H1 (cell line): ENCODE data around the gene CSF2RB. TPM values are rescaled to one million over a fixed set of nuclear protein-coding genes. Genes with fewer than 3 reads are reported as not detected.

Source experiments
- CTCF ChIA-PET: fragments of 300-600 bp; sonication (Branson Sonifier 250); formaldehyde crosslinking; loops from one replicate; lab custom pipeline; 2021; ENCODE audit not compliant: partially characterized antibody; lab: Charles Lee
- POLR2A ChIA-PET: fragments of 300-600 bp; sonication (Branson Sonifier 250); formaldehyde crosslinking; loops from one replicate; lab custom pipeline; 2021; ENCODE audit warnings: inconsistent platforms; ENCODE audit not compliant: partially characterized antibody; lab: Charles Lee
- DNase-seq, 2 experiments: peaks; one replicate each; pipeline versions ENCODE4 v3.0.0 to v3.0.0-alpha.2; 2010 to 2022; ENCODE audit warnings: low spot score in 2 of 2, low read depth in 1 of 2, mixed read lengths in 1 of 2
- FAIRE-seq: peaks from 2 replicates; lab custom pipeline; 2011; peaks lifted over from hg19 to GRCh38; lab: Jason Lieb, UNC
- H2AFZ ChIP-seq: 2 replicates; pipeline ENCODE4 v1.8.1; 2012; ENCODE audit warnings: low read length, inconsistent platforms
- H2AK5ac ChIP-seq: 2 replicates; pipeline ENCODE4 v1.6.1; 2013; ENCODE audit warnings: low read depth, low read length
- H2BK120ac ChIP-seq: replicated peaks from 2 replicates; pipeline ENCODE3; 2013; ENCODE audit warnings: low read depth, low read length, inconsistent platforms
- H2BK12ac ChIP-seq: 2 replicates; pipeline ENCODE4 v1.6.1; 2013; ENCODE audit warnings: low read depth, low read length
- H2BK15ac ChIP-seq: 2 replicates; pipeline ENCODE4 v1.6.1; 2013; ENCODE audit warnings: low read length
- H2BK20ac ChIP-seq: 2 replicates; pipeline ENCODE4 v1.6.1; 2013; ENCODE audit warnings: low read length
- H2BK5ac ChIP-seq: 2 replicates; pipeline ENCODE4 v1.6.1; 2013; ENCODE audit warnings: low read depth, low read length
- H3K14ac ChIP-seq: 2 replicates; pipeline ENCODE4 v1.6.1; 2013; ENCODE audit warnings: inconsistent platforms; ENCODE audit not compliant: insufficient read length
- H3K18ac ChIP-seq: 2 replicates; pipeline ENCODE4 v1.6.1; 2013; ENCODE audit warnings: low read length; ENCODE audit errors: extremely low read depth
- H3K23ac ChIP-seq: 2 replicates; pipeline ENCODE4 v1.6.1; 2013; ENCODE audit warnings: inconsistent platforms; ENCODE audit not compliant: insufficient read length
- H3K23me2 ChIP-seq: 2 replicates; pipeline ENCODE4 v1.6.1; 2013; ENCODE audit warnings: low read depth, low read length
- H3K27ac ChIP-seq: 2 replicates; pipeline ENCODE4 v1.6.1; 2011; ENCODE audit warnings: low read depth, low read length, inconsistent platforms
- H3K27me3 ChIP-seq, 4 experiments: replicated peaks in 1 of 4; 1 replicate in 1 of 4; 2 replicates in 3 of 4; pipeline versions ENCODE4 v1.6.1 to v1.8.1; 2011 to 2013; ENCODE audit warnings: low read length in 3 of 4, mild to moderate bottlenecking in 3 of 4, inconsistent platforms in 2 of 4, mixed read lengths in 2 of 4, moderate library complexity in 1 of 4; ENCODE audit not compliant: control insufficient read depth in 3 of 4, insufficient read depth in 3 of 4; ENCODE audit errors: extremely low read depth in 1 of 4
- H3K36me3 ChIP-seq, 4 experiments: 2 replicates each; pipeline versions ENCODE4 v1.6.1 to v1.8.1; 2011 to 2013; ENCODE audit warnings: mild to moderate bottlenecking in 4 of 4, low read length in 3 of 4, moderate library complexity in 2 of 4, control low read depth in 1 of 4, inconsistent platforms in 1 of 4; ENCODE audit not compliant: insufficient read depth in 4 of 4, control insufficient read depth in 2 of 4
- H3K4ac ChIP-seq: replicated peaks from 2 replicates; pipeline ENCODE3; 2013; ENCODE audit warnings: low read length, low read depth, mixed read lengths, inconsistent platforms; ENCODE audit not compliant: insufficient read length
- H3K4me1 ChIP-seq, 4 experiments: replicated peaks in 1 of 4; 1 replicate in 1 of 4; 2 replicates in 3 of 4; pipeline versions ENCODE4 v1.6.1 to v1.8.1; 2011 to 2013; ENCODE audit warnings: low read length in 3 of 4, inconsistent platforms in 2 of 4, mixed read lengths in 1 of 4; ENCODE audit not compliant: insufficient read depth in 4 of 4, control insufficient read depth in 3 of 4
- H3K4me2 ChIP-seq, 2 experiments: 2 replicates each; pipeline versions ENCODE4 v1.6.1 to v1.8.1; 2011 to 2013; ENCODE audit warnings: low read depth in 2 of 2, low read length in 2 of 2, control low read depth in 1 of 2, inconsistent platforms in 1 of 2, mild to moderate bottlenecking in 1 of 2; ENCODE audit not compliant: insufficient read depth in 1 of 2
- H3K4me3 ChIP-seq, 4 experiments: fragments of 200-600, 300-600 bp in 1 of 4; sonication (generic), shearing (Covaris generic), sonication (Bioruptor Twin) in 1 of 4; 2 replicates each; pipeline versions ENCODE4 v1.5.1 to v1.8.1; 2011 to 2016; ENCODE audit warnings: low read length in 4 of 4, low read depth in 3 of 4, control low read depth in 2 of 4, inconsistent platforms in 2 of 4, mild to moderate bottlenecking in 2 of 4, mixed read lengths in 1 of 4, moderate library complexity in 1 of 4; ENCODE audit not compliant: insufficient read depth in 2 of 4; ENCODE audit errors: extremely low read depth in 1 of 4
- H3K56ac ChIP-seq: replicated peaks from 2 replicates; pipeline ENCODE3; 2013; ENCODE audit warnings: low read depth, mild to moderate bottlenecking, mixed read lengths, low read length, inconsistent platforms; ENCODE audit not compliant: insufficient read length
- H3K79me1 ChIP-seq: 2 replicates; pipeline ENCODE4 v1.6.1; 2013; ENCODE audit warnings: low read depth, low read length, control low read depth
- H3K79me2 ChIP-seq, 2 experiments: 2 replicates each; pipeline versions ENCODE4 v1.6.1 to v1.8.1; 2012 to 2013; ENCODE audit warnings: low read length in 2 of 2, mild to moderate bottlenecking in 2 of 2, inconsistent platforms in 1 of 2; ENCODE audit not compliant: insufficient read depth in 2 of 2, control insufficient read depth in 1 of 2
- H3K9ac ChIP-seq, 4 experiments: replicated peaks in 1 of 4; 1 replicate in 1 of 4; 2 replicates in 3 of 4; pipeline versions ENCODE4 v1.6.1 to v1.8.1; 2011 to 2013; ENCODE audit warnings: low read depth in 3 of 4, low read length in 3 of 4, control low read depth in 2 of 4, mild to moderate bottlenecking in 2 of 4, moderate library complexity in 2 of 4, inconsistent platforms in 1 of 4; ENCODE audit errors: extremely low read depth in 1 of 4
- H3K9me3 ChIP-seq, 2 experiments: 2 replicates each; pipeline versions ENCODE4 v1.6.1 to v1.8.1; 2012 to 2013; ENCODE audit warnings: mild to moderate bottlenecking in 2 of 2, moderate library complexity in 2 of 2, control low read depth in 1 of 2, inconsistent platforms in 1 of 2, low read depth in 1 of 2, low read length in 1 of 2, mixed read lengths in 1 of 2; ENCODE audit not compliant: insufficient read depth in 2 of 2
- H4K20me1 ChIP-seq, 2 experiments: replicated peaks in 1 of 2; 2 replicates each; pipeline versions ENCODE3 to v1.8.1; 2011 to 2013; ENCODE audit warnings: inconsistent platforms in 2 of 2, low read length in 2 of 2, mild to moderate bottlenecking in 1 of 2; ENCODE audit not compliant: insufficient read depth in 2 of 2, control insufficient read depth in 1 of 2
- H4K5ac ChIP-seq: 2 replicates; pipeline ENCODE4 v1.6.1; 2013; ENCODE audit warnings: low read length, low read depth, mixed read lengths, inconsistent platforms; ENCODE audit not compliant: insufficient read length
- H4K8ac ChIP-seq: 2 replicates; pipeline ENCODE4 v1.8.0; 2013; ENCODE audit warnings: mild to moderate bottlenecking, moderate library complexity, low read length, inconsistent platforms; ENCODE audit not compliant: insufficient read depth; ENCODE audit errors: extremely low read depth
- H4K91ac ChIP-seq: replicated peaks from 2 replicates; pipeline ENCODE3; 2013; ENCODE audit warnings: low read length, mixed read lengths, inconsistent platforms; ENCODE audit not compliant: insufficient read length
- BACH1 ChIP-seq: IDR thresholded peaks from 2 replicates; pipeline ENCODE4 v1.6.1; 2012; ENCODE audit warnings: low read length, improper control_type of control experiment
- JUND ChIP-seq: IDR thresholded peaks from 2 replicates; pipeline ENCODE4 v1.6.1; 2011; ENCODE audit warnings: mild to moderate bottlenecking, improper control_type of control experiment, low read length
- SIN3A ChIP-seq, 2 experiments: IDR thresholded peaks in 1 of 2; conservative IDR thresholded peaks in 1 of 2; 2 replicates each; pipeline ENCODE4 v1.6.1; 2011 to 2012; ENCODE audit warnings: low read length in 2 of 2, improper control_type of control experiment in 1 of 2, low read depth in 1 of 2, mild to moderate bottlenecking in 1 of 2
- SIRT6 ChIP-seq: IDR thresholded peaks from one replicate; pipeline ENCODE4 v1.7.1; 2012; ENCODE audit warnings: low read length, inconsistent platforms
- SUZ12 ChIP-seq: fragments of 200-600 bp; sonication (generic); IDR thresholded peaks from 2 replicates; pipeline ENCODE4 v1.6.1; 2012; ENCODE audit warnings: mild to moderate bottlenecking, inconsistent platforms, low read length, moderate library complexity, mixed read lengths
- TAF1 ChIP-seq: IDR thresholded peaks from 2 replicates; pipeline ENCODE4 v1.6.1; 2011; ENCODE audit warnings: mild to moderate bottlenecking, low read depth, low read length
- TAF7 ChIP-seq: optimal IDR thresholded peaks from 2 replicates; pipeline ENCODE3; 2011; ENCODE audit warnings: low read depth, mild to moderate bottlenecking, inconsistent platforms, low read length, moderate library complexity, borderline replicate concordance
- TBP ChIP-seq: IDR thresholded peaks from 2 replicates; pipeline ENCODE4 v1.6.1; 2011; ENCODE audit warnings: low read depth, low read length, improper control_type of control experiment
- TEAD4 ChIP-seq: IDR thresholded peaks from 2 replicates; pipeline ENCODE4 v1.6.1; 2012; ENCODE audit warnings: low read depth, low read length, inconsistent platforms, mixed read lengths
- WGBS, 2 experiments: shearing (Covaris generic) in 1 of 2; methylation state at CpG; one replicate each; pipeline versions ENCODE4 v1.1.6 to v1.1.7; 2013 to 2015; ENCODE audit warnings: low lambda C conversion rate in 2 of 2, mixed read lengths in 2 of 2, inconsistent platforms in 1 of 2, low coverage in 1 of 2, missing lambda C conversion rate in 1 of 2; ENCODE audit not compliant: insufficient replicate concordance in 2 of 2, insufficient coverage in 1 of 2, insufficient read length in 1 of 2; ENCODE audit errors: extremely low coverage in 1 of 2, missing lambda C conversion rate in 1 of 2; 5-methylcytosine and 5-hydroxymethylcytosine counted together
- polyA plus RNA-seq, 7 experiments: library from polyadenylated mRNA; depleted of rRNA in 3 of 7; stranded (reverse) in 5 of 7; unstranded in 2 of 7; fragments of >200 nt in 5 of 7; fragments of 200-250 nt in 2 of 7; gene quantifications; 1 replicate in 5 of 7; 2 replicates in 1 of 7; 4 replicates in 1 of 7; pipeline versions ENCODE4 v1.2.1 to v1.2.3, GENCODE V29; 2011 to 2013; ENCODE audit warnings: missing spikeins in 2 of 7, mixed read lengths in 2 of 7
- total RNA-seq: library from RNA; stranded (reverse); fragmentation: NEBNext Ultra II Directional; extraction: Animal tissue kit (Norgen Biotek cat#: 25700); gene quantifications from 2 replicates; pipeline ENCODE4 v1.2.1, GENCODE V29; 2021
- TF ChIP-seq, protein P1 (sequence below): IDR thresholded peaks from 2 replicates; pipeline ENCODE4 v1.6.1; 2012; ENCODE audit warnings: low read length, inconsistent platforms

Gene CSF2RB
- total and polyA plus RNA-seq, 2 of the 8 experiments (the other 6 are each of a cell fraction or from before 2014, with no cell fraction given), result not detected

DNA sequence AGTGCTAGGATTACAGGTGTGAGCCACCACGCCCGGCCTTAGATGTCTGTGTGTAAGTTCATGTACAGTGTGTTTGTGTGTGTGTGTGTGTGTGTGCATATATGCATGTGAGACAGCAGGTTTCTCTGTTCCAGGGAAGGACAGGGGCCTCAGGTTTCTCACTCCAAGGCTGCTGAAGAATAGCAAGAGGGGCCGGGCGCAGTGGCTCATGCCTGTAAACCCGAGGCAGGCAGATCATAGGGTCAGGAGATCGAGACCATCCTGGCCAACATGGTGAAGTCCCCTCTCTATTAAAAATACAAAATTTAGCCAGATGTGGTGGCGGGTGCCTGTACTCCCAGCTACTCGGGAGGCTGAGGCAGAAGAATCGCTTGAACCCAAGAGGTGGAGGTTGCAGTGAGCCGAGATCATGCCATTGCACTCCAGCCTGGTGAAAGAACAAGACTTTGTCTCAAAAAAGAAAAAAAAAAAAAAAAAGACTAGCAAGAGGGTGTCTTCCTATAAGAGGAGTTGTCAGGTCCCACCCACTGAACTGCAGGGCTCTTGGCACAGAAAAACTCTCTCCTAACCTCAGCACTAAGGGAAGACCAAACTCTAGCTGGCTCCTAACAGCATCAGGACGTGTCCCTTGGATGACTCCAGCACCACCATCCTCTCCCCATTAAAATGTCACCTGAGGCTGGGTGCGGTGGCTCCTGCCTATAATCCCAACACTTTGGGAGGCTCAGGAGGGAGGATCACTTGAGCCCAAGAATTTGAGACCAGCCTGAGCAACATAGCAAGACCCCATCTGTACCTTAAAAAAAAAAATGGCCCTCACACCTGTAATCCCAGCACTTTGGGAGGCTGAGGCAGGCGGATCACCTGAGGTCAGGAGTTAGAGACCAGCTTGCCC is 65.8 kb downstream of the CSF2RB start:
- Histone ChIP-seq H3K4me2 (no peak overlapping the region), H3K4me1 (no peaks in the 10 kb centered on the region; a peak in 1 of 7 replicates), H4K5ac (no peak overlapping the region), H2BK15ac (no peak overlapping the region), H4K8ac (no peak overlapping the region), H3K18ac (no peak overlapping the region), H4K91ac (no peak overlapping the region), H3K14ac (no peak overlapping the region), H3K79me2 (no peaks in the 10 kb centered on the region), H3K23ac (no peak overlapping the region), H3K4me3 (no peak overlapping the region), H3K36me3 (no peaks in the 10 kb centered on the region), H3K27me3 (no peaks in the 10 kb centered on the region; a peak in 2 of 7 replicates), H3K4ac (no peak overlapping the region), H3K23me2 (no peaks in the 10 kb centered on the region), H4K20me1 (no peaks in the 10 kb centered on the region), H2AFZ (no peak overlapping the region), H2AK5ac (no peak overlapping the region), H2BK120ac (no peak overlapping the region), H3K9me3 (no peaks in the 10 kb centered on the region), H2BK12ac (no peak overlapping the region), H3K79me1 (no peaks in the 10 kb centered on the region), H3K9ac (no peak overlapping the region), H3K56ac (no peak overlapping the region), H2BK20ac (no peak overlapping the region), H3K27ac (no peak overlapping the region), H2BK5ac (no peak overlapping the region)
- ChIA-PET CTCF (interaction anchor here (0.6 to 11.4 kb wide), 16 partner anchors 9 to 443 kb away, joined by 3 to 96 read pairs (median 4); partner anchors contain the start of gene NCF4), POLR2A (interaction anchor here (0.6 kb wide), 1 partner anchor 796 kb away, joined by 3 read pairs; no protein-coding TSS in a partner anchor)
- DNase-seq (no peak), FAIRE-seq (no peak)
- 91% methylated on average over 12 of the region's 13 CpGs; no CpG with 5 or more reads in 1 of the 2 experiments for WGBS, 2 experiments
- TF ChIP-seq SUZ12, result no peak
- no peak for TF ChIP-seq TAF7
- TF ChIP-seq TAF1, result no peak
- TF ChIP-seq BACH1, result no peak
- TF ChIP-seq, protein P1, sequence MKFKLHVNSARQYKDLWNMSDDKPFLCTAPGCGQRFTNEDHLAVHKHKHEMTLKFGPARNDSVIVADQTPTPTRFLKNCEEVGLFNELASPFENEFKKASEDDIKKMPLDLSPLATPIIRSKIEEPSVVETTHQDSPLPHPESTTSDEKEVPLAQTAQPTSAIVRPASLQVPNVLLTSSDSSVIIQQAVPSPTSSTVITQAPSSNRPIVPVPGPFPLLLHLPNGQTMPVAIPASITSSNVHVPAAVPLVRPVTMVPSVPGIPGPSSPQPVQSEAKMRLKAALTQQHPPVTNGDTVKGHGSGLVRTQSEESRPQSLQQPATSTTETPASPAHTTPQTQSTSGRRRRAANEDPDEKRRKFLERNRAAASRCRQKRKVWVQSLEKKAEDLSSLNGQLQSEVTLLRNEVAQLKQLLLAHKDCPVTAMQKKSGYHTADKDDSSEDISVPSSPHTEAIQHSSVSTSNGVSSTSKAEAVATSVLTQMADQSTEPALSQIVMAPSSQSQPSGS, result no peak
- no peak for TF ChIP-seq SIRT6
- TF ChIP-seq SIN3A (conservative IDR thresholded peaks at IDR 0.05 in 1 of 2, IDR thresholded peaks at IDR 0.05 in 1 of 2; ENCODE audit: low read depth in 1 of 2, low read length in 2 of 2), result no peak
- no peak for TF ChIP-seq JUND
- no peak for TF ChIP-seq TBP
- no peak for TF ChIP-seq TEAD4
